Subcutaneous adipose tissue (tissue), 4 donors: ENCODE data around the gene SEMA6C. TPM values are rescaled to one million over a fixed set of nuclear protein-coding genes. Genes with fewer than 3 reads are reported as not detected.

Experiments used
- total RNA-seq, 4 donors: library from RNA; depleted of rRNA; stranded (reverse); fragments of >200 nt; gene quantifications; one replicate each; pipeline ENCODE4 v1.1.0, GENCODE V29; 2016
- TF ChIP-seq, protein P1 (sequence below): fragments of 450-650 bp; IDR thresholded peaks from one replicate; pipeline ENCODE4 v1.5.1; 2016; ENCODE audit warnings: low read depth, mild to moderate bottlenecking, control low read depth, antibody characterized with exemption, moderate library complexity

The SEMA6C gene
- total RNA-seq, 4 donors from 2014 or later = 4.0 to 19.2 (median 5.3) TPM

GRCh38 chr1:151156515-151156819 is 10.0 kb upstream of the SEMA6C start, which contains the start of gene TNFAIP8L2:
TNFAIP8L2 (plus strand) TSS chr1:151156649; CDS start chr1:151158698, 2,049 bp downstream.
- TF ChIP-seq, protein P1, sequence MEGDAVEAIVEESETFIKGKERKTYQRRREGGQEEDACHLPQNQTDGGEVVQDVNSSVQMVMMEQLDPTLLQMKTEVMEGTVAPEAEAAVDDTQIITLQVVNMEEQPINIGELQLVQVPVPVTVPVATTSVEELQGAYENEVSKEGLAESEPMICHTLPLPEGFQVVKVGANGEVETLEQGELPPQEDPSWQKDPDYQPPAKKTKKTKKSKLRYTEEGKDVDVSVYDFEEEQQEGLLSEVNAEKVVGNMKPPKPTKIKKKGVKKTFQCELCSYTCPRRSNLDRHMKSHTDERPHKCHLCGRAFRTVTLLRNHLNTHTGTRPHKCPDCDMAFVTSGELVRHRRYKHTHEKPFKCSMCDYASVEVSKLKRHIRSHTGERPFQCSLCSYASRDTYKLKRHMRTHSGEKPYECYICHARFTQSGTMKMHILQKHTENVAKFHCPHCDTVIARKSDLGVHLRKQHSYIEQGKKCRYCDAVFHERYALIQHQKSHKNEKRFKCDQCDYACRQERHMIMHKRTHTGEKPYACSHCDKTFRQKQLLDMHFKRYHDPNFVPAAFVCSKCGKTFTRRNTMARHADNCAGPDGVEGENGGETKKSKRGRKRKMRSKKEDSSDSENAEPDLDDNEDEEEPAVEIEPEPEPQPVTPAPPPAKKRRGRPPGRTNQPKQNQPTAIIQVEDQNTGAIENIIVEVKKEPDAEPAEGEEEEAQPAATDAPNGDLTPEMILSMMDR = no peak

- TF ChIP-seq, protein P1 = no peak
Observed at GRCh38 chr1:151147665-151148064, 1.2 kb upstream of the SEMA6C start.

- TF ChIP-seq, protein P1 = no peak
Observed at GRCh38 chr1:151147132-151147503, 687 bp upstream of the SEMA6C start.

- TF ChIP-seq, protein P1 = no peak
Observed at GRCh38 chr1:151146072-151146411, 389 bp downstream of the SEMA6C start.

DNA sequence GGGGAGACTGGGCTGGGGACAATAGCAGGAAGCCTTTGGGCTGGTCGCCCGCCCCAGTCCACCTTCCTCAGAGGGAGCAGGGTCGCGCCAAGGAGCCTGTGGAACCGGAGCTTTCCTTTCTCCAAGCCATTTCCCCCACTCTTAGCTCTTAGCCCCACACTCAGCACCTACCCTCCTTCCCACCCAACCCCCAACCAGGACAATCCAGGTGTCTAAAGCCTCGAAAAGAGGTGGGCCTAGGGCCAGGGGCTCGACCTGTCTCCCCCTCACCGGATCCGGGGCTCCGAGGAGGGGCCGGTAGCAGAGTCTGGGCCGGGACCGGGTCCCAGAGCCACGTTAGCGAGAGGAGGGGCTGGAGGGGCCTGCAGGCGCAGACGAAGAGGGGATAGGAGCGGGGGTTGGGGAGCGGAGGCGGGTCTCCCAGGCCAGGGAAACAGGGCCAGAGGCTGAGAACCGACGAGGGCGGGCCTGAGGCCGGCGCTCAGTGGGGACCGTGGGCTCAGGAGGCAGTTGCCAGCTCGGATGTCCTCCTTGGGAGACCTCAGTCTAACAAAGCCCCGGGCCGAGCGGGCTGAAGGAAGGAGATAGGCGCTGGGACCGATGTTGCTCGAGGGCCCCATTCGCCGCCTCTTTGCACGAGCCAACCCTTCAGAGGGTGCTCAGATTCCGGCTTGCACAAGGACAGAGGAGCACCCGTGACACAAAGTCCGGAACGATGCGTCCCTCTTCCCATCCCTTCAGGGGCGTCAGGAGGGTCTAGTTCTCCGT is 943 bp downstream of the SEMA6C start:
- TF ChIP-seq, protein P1 = no peak

GRCh38 chr1:151144474-151145303 is 1.7 kb downstream of the SEMA6C start:
- TF ChIP-seq, protein P1 = no peak

DNA sequence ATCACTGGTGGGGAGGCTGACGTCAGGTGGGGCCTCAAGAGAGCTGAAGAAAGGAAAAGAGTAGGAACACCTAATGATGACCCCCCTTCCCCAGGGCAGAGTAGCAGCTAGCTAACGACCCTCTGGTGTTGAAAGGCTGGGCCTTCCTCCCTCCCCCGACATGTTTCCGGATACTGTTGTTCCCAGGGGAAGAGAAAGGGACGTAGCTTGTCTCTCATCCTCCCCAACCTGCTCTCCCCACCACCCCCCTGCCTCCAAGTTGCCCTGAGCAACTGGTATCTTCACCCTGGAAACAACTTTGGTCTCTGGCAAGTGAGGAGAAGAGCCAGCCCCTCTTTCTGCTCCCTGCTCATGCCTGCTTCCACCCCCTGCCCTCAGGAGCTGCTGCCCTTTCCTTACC is 2.4 kb downstream of the SEMA6C start:
- TF ChIP-seq, protein P1 = no peak
